ENCODE results near the gene DCDC2B. TPM values are rescaled to one million over a fixed set of nuclear protein-coding genes. Genes with fewer than 3 reads are reported as not detected.

Gene DCDC2B
- total RNA-seq, 2 experiments from 2014 or later = 0.06 to 0.29 TPM

- intact Hi-C loops (cut with micrococcal nuclease; ENCODE audit: unreplicated experiment) = loop anchor here (1.0 kb wide), 1 partner anchor 214 kb away; no protein-coding TSS in a partner anchor
- TF ChIP-seq CTCF (conservative IDR thresholded peaks at IDR 0.05; ENCODE audit: low read length) (no peak), EZH2phosphoT487 (IDR thresholded peaks at IDR 0.05; ENCODE audit: borderline replicate concordance, low read depth, low read length) (no peak)
- POLR2A ChIA-PET = interaction anchor here (0.6 to 1.4 kb wide), 7 partner anchors 8 to 618 kb away, joined by 3 to 7 read pairs (median 3); partner anchors contain the start of genes KPNA6, RBBP4 and TMEM39B
- DNase-seq (ENCODE audit: low spot score) = peak; percentile 61
- H3K27ac ChIP-seq (ENCODE audit: low read depth, low read length, poor library complexity, severe bottlenecking) = peak within 1 kb of the TSS; percentile 56
- no peaks in the 10 kb centered on the region for H3K9me2 ChIP-seq (ENCODE audit: insufficient read depth, low read length)
- H3K4me1 ChIP-seq (ENCODE audit: insufficient read depth, low read length, poor library complexity, severe bottlenecking) = peaks cover 44% of the 10 kb centered on the region
- H3K79me2 ChIP-seq (ENCODE audit: insufficient read depth, low read depth, low read length) = no peaks in the 10 kb centered on the region
- CTCF ChIA-PET (ENCODE audit: unreplicated experiment) = interaction anchor here (0.6 to 0.7 kb wide), 2 partner anchors 33 to 48 kb away, joined by 3 to 5 read pairs; no protein-coding TSS in a partner anchor
- H3K4me2 ChIP-seq (ENCODE audit: low read length) = peak within 1 kb of the TSS; percentile 80
- H3K36me3 ChIP-seq (ENCODE audit: insufficient read depth, low read length) = peaks cover 39% of the 10 kb centered on the region
- no peaks in the 10 kb centered on the region for H3K9me3 ChIP-seq (ENCODE audit: low read length)
- H4K20me1 ChIP-seq (ENCODE audit: insufficient read depth, low read length) = no peaks in the 10 kb centered on the region
- peak within 1 kb of the TSS; percentile 73 for H3K4me3 ChIP-seq (ENCODE audit: low read depth, low read length, poor library complexity, severe bottlenecking)
- BruUV-seq (replicated peaks) = no TSS peak
- H2AFZ ChIP-seq (ENCODE audit: low read length) = peak within 1 kb of the TSS; percentile 90; the same call in 1 of the 2 replicates
Observed at GRCh38 chr1:32200226-32201010, 8.5 kb upstream of the DCDC2B start, which contains the start of gene CCDC28B. Gene CCDC28B (plus strand): TSS chr1:32200595. CDS start chr1:32201936, 1,341 bp downstream.

DNA sequence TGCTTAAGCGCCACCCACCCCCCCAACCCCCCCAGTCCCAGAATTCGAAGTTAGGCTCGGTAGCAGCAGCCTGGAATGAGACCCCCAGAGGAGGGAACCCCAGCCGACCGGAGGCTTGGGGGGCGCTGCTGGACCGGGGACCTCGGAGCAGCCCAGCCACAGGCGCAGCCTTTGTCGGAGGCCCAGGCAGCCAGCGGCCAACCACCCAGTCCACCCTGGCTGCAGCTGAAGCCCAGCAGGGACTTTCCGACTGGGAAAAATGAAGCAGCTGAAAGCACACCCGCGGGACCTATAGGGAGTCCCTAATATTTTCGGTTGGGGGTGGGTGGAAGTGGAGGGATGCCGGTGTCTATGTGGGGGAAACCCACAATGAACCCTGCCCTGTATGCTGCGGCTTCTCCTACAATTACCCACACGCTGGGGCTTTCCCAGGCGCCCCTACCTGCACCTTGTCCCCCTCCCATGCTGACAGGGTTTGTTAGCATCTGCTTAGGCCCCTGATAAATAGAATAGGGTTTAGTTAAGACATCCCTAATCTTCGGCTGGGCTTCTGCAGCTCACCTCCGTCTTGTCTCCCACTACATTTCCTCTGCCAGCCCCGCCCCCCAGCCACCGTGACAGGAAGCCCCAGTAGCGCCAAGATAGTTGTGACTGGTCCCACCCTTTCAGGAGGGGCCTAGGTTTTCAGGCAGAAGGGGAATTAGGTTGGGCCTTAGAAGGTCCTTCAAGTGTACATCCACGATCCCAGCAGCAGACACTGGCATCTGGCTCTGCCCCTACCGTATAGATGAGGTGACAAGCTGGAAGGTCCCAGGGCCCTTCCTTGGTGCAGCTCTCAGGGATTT is 7.7 kb upstream of the DCDC2B start:
- intact Hi-C loops (cut with micrococcal nuclease; ENCODE audit: unreplicated experiment) = loop anchor here (1.0 kb wide), 1 partner anchor 213 kb away; no protein-coding TSS in a partner anchor
- Histone ChIP-seq H3K4me3 (ENCODE audit: low read depth, low read length, poor library complexity, severe bottlenecking) (peak overlapping the region; percentile 73), H3K79me2 (ENCODE audit: insufficient read depth, low read depth, low read length) (no peaks in the 10 kb centered on the region), H3K9me2 (ENCODE audit: insufficient read depth, low read length) (no peaks in the 10 kb centered on the region), H3K27ac (ENCODE audit: low read depth, low read length, poor library complexity, severe bottlenecking) (peak overlapping the region; percentile 56), H3K9me3 (ENCODE audit: low read length) (no peaks in the 10 kb centered on the region), H3K4me1 (ENCODE audit: insufficient read depth, low read length, poor library complexity, severe bottlenecking) (peaks cover 46% of the 10 kb centered on the region), H4K20me1 (ENCODE audit: insufficient read depth, low read length) (no peaks in the 10 kb centered on the region), H3K36me3 (ENCODE audit: insufficient read depth, low read length) (peaks cover 31% of the 10 kb centered on the region), H2AFZ (ENCODE audit: low read length) (peak overlapping the region; percentile 90; the same call in 1 of the 2 replicates), H3K4me2 (ENCODE audit: low read length) (peak overlapping the region; percentile 80)
- CTCF ChIA-PET (ENCODE audit: unreplicated experiment) = interaction anchor here (0.6 kb wide), 1 partner anchor 136 kb away, joined by 3 read pairs; no protein-coding TSS in a partner anchor
- no TSS peak for BruUV-seq (replicated peaks)
- TF ChIP-seq CTCF (conservative IDR thresholded peaks at IDR 0.05; ENCODE audit: low read length) (peak; percentile 49), EZH2phosphoT487 (IDR thresholded peaks at IDR 0.05; ENCODE audit: borderline replicate concordance, low read depth, low read length) (no peak)
- POLR2A ChIA-PET = interaction anchor here (0.6 to 1.8 kb wide), 9 partner anchors 9 to 617 kb away, joined by 3 to 7 read pairs (median 3); partner anchors contain the start of genes KPNA6, RBBP4 and TMEM39B
- peak; percentile 80 for DNase-seq (ENCODE audit: low spot score)
